Endothelial cell of umbilical vein (primary cell): ENCODE results near the gene ZFP57. TPM values are rescaled to one million over a fixed set of nuclear protein-coding genes. Genes with fewer than 3 reads are reported as not detected.

ENCODE experiments used
- BruUV-seq: library from RNA; stranded (reverse); fragments of 400-500 nt; replicated peaks from 2 replicates; lab custom pipeline; 2021; lab: Mats Ljungman, UMichigan
- CTCF ChIA-PET: fragments of 300-600, 350-600 bp; sonication (Branson Sonifier 250); formaldehyde crosslinking; loops from one replicate; lab custom pipeline; 2021; ENCODE audit warnings: antibody characterized with exemption, inconsistent platforms; lab: Charles Lee
- POLR2A ChIA-PET: fragments of 300-600, 350-600 bp; sonication (Branson Sonifier 250); formaldehyde crosslinking; loops from one replicate; lab custom pipeline; 2021; ENCODE audit warnings: antibody characterized with exemption, inconsistent platforms; lab: Charles Lee
- DNase-seq: peaks from one replicate; pipeline ENCODE4 v3.0.0-alpha.2; 2011; ENCODE audit warnings: low read depth, low spot score
- FAIRE-seq: peaks from 2 replicates; lab custom pipeline; 2011; peaks lifted over from hg19 to GRCh38; lab: Jason Lieb, UNC
- H2AFZ ChIP-seq: 2 replicates; pipeline ENCODE4 v1.6.0; 2012; ENCODE audit warnings: low read depth, low read length, control low read depth, inconsistent platforms
- H3K27ac ChIP-seq: 2 replicates; pipeline ENCODE4 v1.5.1; 2011; ENCODE audit warnings: low read depth, mild to moderate bottlenecking, control low read depth, low read length, moderate library complexity; ENCODE audit not compliant: insufficient read depth
- H3K27me3 ChIP-seq, 2 experiments: 2 replicates each; pipeline versions ENCODE4 v1.6.0 to v1.6.1; 2011; ENCODE audit warnings: low read length in 2 of 2, mixed read lengths in 1 of 2; ENCODE audit not compliant: control insufficient read depth in 2 of 2, insufficient read depth in 2 of 2
- H3K36me3 ChIP-seq, 2 experiments: 2 replicates in 1 of 2; 3 replicates in 1 of 2; pipeline ENCODE4 v1.5.1; 2011; ENCODE audit warnings: low read length in 2 of 2, mild to moderate bottlenecking in 1 of 2, moderate library complexity in 1 of 2; ENCODE audit not compliant: control insufficient read depth in 2 of 2, insufficient read depth in 2 of 2; ENCODE audit errors: extremely low read depth in 1 of 2
- H3K4me1 ChIP-seq: 3 replicates; pipeline ENCODE4 v1.5.1; 2011; ENCODE audit warnings: mild to moderate bottlenecking, low read length; ENCODE audit not compliant: control insufficient read depth, insufficient read depth; ENCODE audit errors: extremely low read depth
- H3K4me2 ChIP-seq: 2 replicates; pipeline ENCODE4 v1.6.1; 2011; ENCODE audit warnings: low read length, control low read depth, mixed read lengths; ENCODE audit not compliant: insufficient read depth
- H3K4me3 ChIP-seq, 3 experiments: fragments of 200-600 bp in 1 of 3; sonication (generic), shearing (Covaris generic) in 1 of 3; replicated peaks in 1 of 3; 2 replicates each; pipeline ENCODE4 v1.5.1; 2011 to 2016; ENCODE audit warnings: control low read depth in 3 of 3, low read length in 3 of 3, mild to moderate bottlenecking in 2 of 3, inconsistent platforms in 1 of 3, low read depth in 1 of 3, moderate library complexity in 1 of 3; ENCODE audit not compliant: insufficient read depth in 1 of 3
- H3K79me2 ChIP-seq: 2 replicates; pipeline ENCODE4 v1.6.0; 2012; ENCODE audit warnings: low read length, inconsistent platforms; ENCODE audit not compliant: control insufficient read depth, insufficient read depth
- H3K9ac ChIP-seq: replicated peaks from 2 replicates; pipeline ENCODE3; 2011; ENCODE audit warnings: low read length, control low read depth; ENCODE audit not compliant: insufficient read depth; ENCODE audit errors: extremely low read depth
- H3K9me1 ChIP-seq: replicated peaks from 3 replicates; pipeline ENCODE4 v1.6.0; 2011; ENCODE audit warnings: mild to moderate bottlenecking, low read length; ENCODE audit not compliant: control insufficient read depth, insufficient read depth; ENCODE audit errors: extremely low read depth
- H3K9me3 ChIP-seq: replicated peaks from 2 replicates; pipeline ENCODE4 v1.5.1; 2012; ENCODE audit warnings: low read length, inconsistent platforms; ENCODE audit not compliant: control insufficient read depth, insufficient read depth
- H4K20me1 ChIP-seq: replicated peaks from 2 replicates; pipeline ENCODE3; 2011; ENCODE audit warnings: mild to moderate bottlenecking, low read length; ENCODE audit not compliant: control insufficient read depth, insufficient read depth; ENCODE audit errors: extremely low read depth
- CTCF ChIP-seq, 2 donors: IDR thresholded peaks; 1 replicate in 1 of 2; 2 replicates in 1 of 2; pipeline ENCODE4 v1.5.1; 2011; ENCODE audit warnings: low read length in 2 of 2, mild to moderate bottlenecking in 2 of 2, moderate library complexity in 2 of 2, control low read depth in 1 of 2, inconsistent platforms in 1 of 2, low read depth in 1 of 2; ENCODE audit not compliant: insufficient read depth in 1 of 2; ENCODE audit errors: extremely low read depth in 1 of 2
- EZH2 ChIP-seq: IDR thresholded peaks from 2 replicates; pipeline ENCODE4 v1.6.1; 2012; ENCODE audit warnings: borderline replicate concordance, low read depth, mild to moderate bottlenecking, moderate library complexity, low read length, inconsistent platforms; ENCODE audit not compliant: severe bottlenecking
- FOS ChIP-seq: IDR thresholded peaks from 2 replicates; pipeline ENCODE4 v1.6.1; 2011; ENCODE audit warnings: mild to moderate bottlenecking, low read length, moderate library complexity, borderline replicate concordance; ENCODE audit not compliant: insufficient read depth
- GATA2 ChIP-seq: IDR thresholded peaks from 2 replicates; pipeline ENCODE4 v1.7.0; 2011; ENCODE audit warnings: low read depth, mild to moderate bottlenecking, moderate library complexity, mixed read lengths, low read length; ENCODE audit not compliant: insufficient read length, insufficient read depth
- JUN ChIP-seq: IDR thresholded peaks from 2 replicates; pipeline ENCODE4 v1.6.1; 2011; ENCODE audit warnings: borderline replicate concordance, low read depth; ENCODE audit not compliant: insufficient read length, insufficient read depth
- MAX ChIP-seq: IDR thresholded peaks from 2 replicates; pipeline ENCODE4 v1.6.1; 2011; ENCODE audit not compliant: insufficient read depth, insufficient read length
- MYC ChIP-seq: IDR thresholded peaks from one replicate; pipeline ENCODE4 v1.6.1; 2011; ENCODE audit warnings: mild to moderate bottlenecking, low read depth, low read length
- POLR2A ChIP-seq: IDR thresholded peaks from 2 replicates; pipeline ENCODE4 v1.6.1; 2012; ENCODE audit warnings: low read depth, mild to moderate bottlenecking, control low read depth, low read length
- POLR2AphosphoS5 ChIP-seq: IDR thresholded peaks from 2 replicates; pipeline ENCODE4 v1.6.1; 2012; ENCODE audit warnings: low read depth, mild to moderate bottlenecking, control low read depth, low read length, moderate library complexity; ENCODE audit not compliant: insufficient read depth
- dilution Hi-C: fragments of 300-500 bp; cut with MboI; formaldehyde crosslinking; loops from one replicate; pipeline ENCODE4 v1.15.0; 2019; ENCODE audit warnings: low sequenced_read_pairs; ENCODE audit not compliant: extremely low pct_ligation_motif_present
- intact Hi-C: fragments of 100-400 bp; cut with micrococcal nuclease; formaldehyde crosslinking; loops from one replicate; pipeline ENCODE4 v1.10.0; 2022
- polyA plus RNA-seq, 4 experiments: library from polyadenylated mRNA; depleted of rRNA in 3 of 4; stranded (reverse) in 3 of 4; unstranded in 1 of 4; fragments of >200 nt; gene quantifications; 2 replicates each; pipeline versions ENCODE4 v1.2.1 to v1.2.3, GENCODE V29; 2011 to 2012; ENCODE audit warnings: missing spikeins in 1 of 4
- total RNA-seq: library from RNA; stranded (reverse); gene quantifications from 2 replicates; pipeline ENCODE4 v1.2.3, GENCODE V29; 2021

The ZFP57 gene
- total and polyA plus RNA-seq, 2 donors (not counting 3 experiments of a cell fraction or from before 2014, with no cell fraction given): 0.07 TPM; not detected in 1

- CTCF ChIA-PET: interaction anchor here (0.9 to 6.6 kb wide), 6 partner anchors 10 to 33 kb away, joined by 3 to 84 read pairs (median 8); no protein-coding TSS in a partner anchor
- TF ChIP-seq POLR2A (no peak), FOS (no peak), EZH2 (no peak), MAX (no peak), POLR2AphosphoS5 (no peak), CTCF (IDR thresholded peaks at IDR 0.05; ENCODE audit: extremely low read depth in 1 of 2, insufficient read depth in 1 of 2, low read depth in 1 of 2, low read length in 2 of 2) (no peak), GATA2 (no peak), MYC (no peak), JUN (no peak)
- no peak overlapping the region for H3K9ac ChIP-seq
- no peaks in the 10 kb centered on the region for H3K4me1 ChIP-seq
- H3K79me2 ChIP-seq: no peaks in the 10 kb centered on the region
- no peaks in the 10 kb centered on the region for H3K36me3 ChIP-seq
- dilution Hi-C loops: no loop called here
- intact Hi-C loops: no loop called here
- no peaks in the 10 kb centered on the region for H3K9me1 ChIP-seq
- no TSS peak for BruUV-seq
- H4K20me1 ChIP-seq: no peaks in the 10 kb centered on the region
- H3K27ac ChIP-seq: no peak overlapping the region
- no peak overlapping the region for H2AFZ ChIP-seq
- DNase-seq (no peak), FAIRE-seq (no peak)
- no peak overlapping the region for H3K4me2 ChIP-seq
- no peaks in the 10 kb centered on the region for H3K9me3 ChIP-seq
- POLR2A ChIA-PET: interaction anchor here (0.6 kb wide), 1 partner anchor 32 kb away, joined by 3 read pairs; no protein-coding TSS in a partner anchor
- peaks cover 14 to 27% of the 10 kb centered on the region in 2 experiments for H3K27me3 ChIP-seq
- H3K4me3 ChIP-seq: no peak overlapping the region
Measured at GRCh38 chr6:29665942-29666825, 14.8 kb downstream of the ZFP57 start.
